ENCODE data around the gene CSTPP1. TPM values are rescaled to one million over a fixed set of nuclear protein-coding genes. Genes with fewer than 3 reads are reported as not detected.
"Not testable (repeated sequence)": the region's sequence is repeated elsewhere in the genome, so short reads cannot be mapped to it uniquely, and the experiment has no call there.

Gene CSTPP1
- polyA plus RNA-seq, 4 donors, result 15.1 to 32.9 (median 20.5) TPM

- H3K27ac ChIP-seq (ENCODE audit: low read depth in 1 of 3, low read length in 2 of 3); H3K4me3 ChIP-seq (ENCODE audit: low read depth in 1 of 3, low read length in 3 of 3); H3K36me3 ChIP-seq (ENCODE audit: control insufficient read depth in 3 of 3, insufficient read depth in 2 of 3, low read depth in 1 of 3, low read length in 3 of 3); H3K27me3 ChIP-seq (ENCODE audit: control insufficient read depth in 3 of 3, insufficient read depth in 3 of 3, low read length in 3 of 3); FAIRE-seq; DNase-seq; H3K4me1 ChIP-seq (ENCODE audit: control insufficient read depth in 3 of 3, insufficient read depth in 2 of 3, low read depth in 1 of 3, low read length in 2 of 3); H3K9me3 ChIP-seq (ENCODE audit: control insufficient read depth in 2 of 2, insufficient read depth in 1 of 2, low read depth in 1 of 2, low read length in 1 of 2): not testable (repeated sequence)
- WGBS, 3 donors, result 84 to 89% (median 86%) methylated on average over 3 of the region's 3 CpGs
Measured at GRCh38 chr11:47098223-47098622, 161.7 kb downstream of the CSTPP1 start.

DNA sequence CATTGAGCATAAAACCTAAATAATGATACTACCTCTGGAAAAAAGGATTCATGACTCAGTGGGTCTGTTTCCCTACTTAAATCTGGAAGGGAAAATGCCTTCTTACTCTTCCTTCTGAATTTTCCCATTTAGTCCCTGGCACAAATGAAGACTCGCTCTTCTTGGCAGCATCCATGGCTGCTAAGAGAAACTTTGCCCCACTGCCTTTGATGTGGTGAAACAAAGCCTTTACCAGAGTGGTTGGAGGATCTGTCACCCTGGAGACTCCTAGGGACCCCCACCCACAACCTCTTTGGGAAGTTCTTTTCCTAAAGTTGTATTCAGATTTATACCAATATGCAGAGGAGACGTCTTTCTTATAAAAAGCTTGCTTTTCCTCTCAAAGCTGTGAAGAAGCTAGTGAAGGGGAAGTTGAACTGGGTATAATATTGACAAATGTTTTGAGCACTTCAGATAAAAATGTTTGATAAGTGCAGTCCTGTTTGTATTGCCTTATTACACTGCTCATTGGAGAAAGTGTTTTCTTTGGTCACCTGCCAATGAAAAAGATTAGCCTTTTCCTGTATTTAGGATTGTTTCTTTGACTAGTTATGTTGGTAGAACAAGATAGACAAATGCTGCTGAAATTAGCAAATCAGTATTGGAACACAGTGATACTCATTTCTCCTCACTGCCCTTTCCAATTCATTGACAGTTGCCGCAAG, 162.8 kb downstream of the CSTPP1 start:
- Histone ChIP-seq H3K4me3 (ENCODE audit: low read depth in 1 of 3, low read length in 3 of 3) (no peak overlapping the region), H3K27ac (ENCODE audit: low read depth in 1 of 3, low read length in 2 of 3) (no peak overlapping the region), H3K36me3 (ENCODE audit: control insufficient read depth in 3 of 3, insufficient read depth in 2 of 3, low read depth in 1 of 3, low read length in 3 of 3) (no peaks in the 10 kb centered on the region), H3K4me1 (ENCODE audit: control insufficient read depth in 3 of 3, insufficient read depth in 2 of 3, low read depth in 1 of 3, low read length in 2 of 3) (peaks cover 0 to 4% (median 3%) of the 10 kb centered on the region in 3 donors), H3K27me3 (ENCODE audit: control insufficient read depth in 3 of 3, insufficient read depth in 3 of 3, low read length in 3 of 3) (no peaks in the 10 kb centered on the region), H3K9me3 (ENCODE audit: control insufficient read depth in 2 of 2, insufficient read depth in 1 of 2, low read depth in 1 of 2, low read length in 1 of 2) (no peaks in the 10 kb centered on the region)
- DNase-seq, result peak in 1 of 2 donors; percentile 33
- no peak for FAIRE-seq
- WGBS, 3 donors, result 20 to 56% (median 46%) methylated on average over 3 of the region's 3 CpGs

GRCh38 chr11:47099918-47100315, 163.4 kb downstream of the CSTPP1 start:
- no peak overlapping the region for H3K27ac ChIP-seq (ENCODE audit: low read depth in 1 of 3, low read length in 2 of 3)
- FAIRE-seq (no peak), DNase-seq (no peak)
- H3K4me3 ChIP-seq (ENCODE audit: low read depth in 1 of 3, low read length in 3 of 3), result no peak overlapping the region
- no peaks in the 10 kb centered on the region for H3K36me3 ChIP-seq (ENCODE audit: control insufficient read depth in 3 of 3, insufficient read depth in 2 of 3, low read depth in 1 of 3, low read length in 3 of 3)
- peaks cover 0 to 7% (median 4%) of the 10 kb centered on the region in 3 donors for H3K4me1 ChIP-seq (ENCODE audit: control insufficient read depth in 3 of 3, insufficient read depth in 2 of 3, low read depth in 1 of 3, low read length in 2 of 3)
- H3K9me3 ChIP-seq (ENCODE audit: control insufficient read depth in 2 of 2, insufficient read depth in 1 of 2, low read depth in 1 of 2, low read length in 1 of 2), result no peaks in the 10 kb centered on the region
- no peaks in the 10 kb centered on the region for H3K27me3 ChIP-seq (ENCODE audit: control insufficient read depth in 3 of 3, insufficient read depth in 3 of 3, low read length in 3 of 3)

DNA sequence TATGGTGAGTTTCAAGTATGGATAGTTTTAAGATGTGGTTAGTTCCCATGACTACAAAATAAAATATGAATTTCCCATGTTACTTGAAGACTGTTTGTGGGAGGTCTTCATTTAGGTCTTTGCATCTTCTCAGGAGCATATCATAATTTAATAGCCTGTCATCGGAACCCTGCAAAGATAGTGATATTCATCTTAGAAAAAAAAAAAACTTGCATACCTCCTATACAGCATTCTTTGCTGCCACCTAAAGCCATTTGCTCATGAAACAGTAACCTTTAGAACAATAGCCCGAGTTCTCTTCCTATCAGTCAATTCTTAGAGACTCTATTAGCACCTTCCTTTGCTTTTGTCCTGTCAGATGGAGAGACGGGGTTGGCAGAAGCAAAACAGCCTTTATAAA, 164.8 kb downstream of the CSTPP1 start:
- Histone ChIP-seq H3K4me3 (ENCODE audit: low read depth in 1 of 3, low read length in 3 of 3) (no peak overlapping the region), H3K27ac (ENCODE audit: low read depth in 1 of 3, low read length in 2 of 3) (no peak overlapping the region), H3K4me1 (ENCODE audit: control insufficient read depth in 3 of 3, insufficient read depth in 2 of 3, low read depth in 1 of 3, low read length in 2 of 3) (peaks cover 2 to 14% (median 4%) of the 10 kb centered on the region in 3 donors), H3K27me3 (ENCODE audit: control insufficient read depth in 3 of 3, insufficient read depth in 3 of 3, low read length in 3 of 3) (no peaks in the 10 kb centered on the region), H3K9me3 (ENCODE audit: control insufficient read depth in 2 of 2, insufficient read depth in 1 of 2, low read depth in 1 of 2, low read length in 1 of 2) (no peaks in the 10 kb centered on the region), H3K36me3 (ENCODE audit: control insufficient read depth in 3 of 3, insufficient read depth in 2 of 3, low read depth in 1 of 3, low read length in 3 of 3) (no peaks in the 10 kb centered on the region)
- DNase-seq, result no peak
- 16 to 62% (median 44%) methylated on average over 3 of the region's 3 CpGs for whole genome bisulfite sequencing, 3 donors
- no peak for FAIRE-seq

GRCh38 chr11:47104261-47104950, 167.8 kb downstream of the CSTPP1 start:
- H3K27ac ChIP-seq (ENCODE audit: low read depth in 1 of 3, low read length in 2 of 3), result no peak overlapping the region
- no peak for FAIRE-seq
- peaks cover 0 to 5% (median 0%) of the 10 kb centered on the region in 3 donors for H3K36me3 ChIP-seq (ENCODE audit: control insufficient read depth in 3 of 3, insufficient read depth in 2 of 3, low read depth in 1 of 3, low read length in 3 of 3)
- no peak for DNase-seq
- no peak overlapping the region for H3K4me3 ChIP-seq (ENCODE audit: low read depth in 1 of 3, low read length in 3 of 3)
- no peaks in the 10 kb centered on the region for H3K9me3 ChIP-seq (ENCODE audit: control insufficient read depth in 2 of 2, insufficient read depth in 1 of 2, low read depth in 1 of 2, low read length in 1 of 2)
- H3K27me3 ChIP-seq (ENCODE audit: control insufficient read depth in 3 of 3, insufficient read depth in 3 of 3, low read length in 3 of 3), result no peaks in the 10 kb centered on the region
- H3K4me1 ChIP-seq (ENCODE audit: control insufficient read depth in 3 of 3, insufficient read depth in 2 of 3, low read depth in 1 of 3, low read length in 2 of 3), result peaks cover 4 to 19% (median 10%) of the 10 kb centered on the region in 3 donors
- 51 to 63% (median 51%) methylated on average over 3 of the region's 3 CpGs for WGBS, 3 donors

GRCh38 chr11:47105541-47105940, 169.0 kb downstream of the CSTPP1 start:
- FAIRE-seq (no peak), DNase-seq (no peak)
- H3K27me3 ChIP-seq (ENCODE audit: control insufficient read depth in 3 of 3, insufficient read depth in 3 of 3, low read length in 3 of 3), result no peaks in the 10 kb centered on the region
- H3K4me3 ChIP-seq (ENCODE audit: low read depth in 1 of 3, low read length in 3 of 3), result no peak overlapping the region
- peaks cover 4 to 19% (median 10%) of the 10 kb centered on the region in 3 donors for H3K4me1 ChIP-seq (ENCODE audit: control insufficient read depth in 3 of 3, insufficient read depth in 2 of 3, low read depth in 1 of 3, low read length in 2 of 3)
- H3K36me3 ChIP-seq (ENCODE audit: control insufficient read depth in 3 of 3, insufficient read depth in 2 of 3, low read depth in 1 of 3, low read length in 3 of 3), result peaks cover 0 to 7% (median 0%) of the 10 kb centered on the region in 3 donors
- no peaks in the 10 kb centered on the region for H3K9me3 ChIP-seq (ENCODE audit: control insufficient read depth in 2 of 2, insufficient read depth in 1 of 2, low read depth in 1 of 2, low read length in 1 of 2)
- H3K27ac ChIP-seq (ENCODE audit: low read depth in 1 of 3, low read length in 2 of 3), result peak overlapping the region in 2 of 3 donors; percentile 20 to 65
- WGBS, 3 donors, result 29 to 63% (median 60%) methylated on average over 2 of the region's 2 CpGs

- H3K27ac ChIP-seq (ENCODE audit: low read depth in 1 of 3, low read length in 2 of 3), result peak overlapping the region in 1 of 3 donors; percentile 20
- peaks cover 4 to 19% (median 10%) of the 10 kb centered on the region in 3 donors for H3K4me1 ChIP-seq (ENCODE audit: control insufficient read depth in 3 of 3, insufficient read depth in 2 of 3, low read depth in 1 of 3, low read length in 2 of 3)
Measured at GRCh38 chr11:47105974-47106373, 169.4 kb downstream of the CSTPP1 start.

GRCh38 chr11:47106798-47107411, 170.3 kb downstream of the CSTPP1 start:
- Histone ChIP-seq H3K27me3 (ENCODE audit: control insufficient read depth in 3 of 3, insufficient read depth in 3 of 3, low read length in 3 of 3) (no peaks in the 10 kb centered on the region), H3K27ac (ENCODE audit: low read depth in 1 of 3, low read length in 2 of 3) (no peak overlapping the region), H3K9me3 (ENCODE audit: control insufficient read depth in 2 of 2, insufficient read depth in 1 of 2, low read depth in 1 of 2, low read length in 1 of 2) (no peaks in the 10 kb centered on the region), H3K4me3 (ENCODE audit: low read depth in 1 of 3, low read length in 3 of 3) (no peak overlapping the region), H3K36me3 (ENCODE audit: control insufficient read depth in 3 of 3, insufficient read depth in 2 of 3, low read depth in 1 of 3, low read length in 3 of 3) (peaks cover 0 to 7% (median 0%) of the 10 kb centered on the region in 3 donors), H3K4me1 (ENCODE audit: control insufficient read depth in 3 of 3, insufficient read depth in 2 of 3, low read depth in 1 of 3, low read length in 2 of 3) (peaks cover 4 to 19% (median 10%) of the 10 kb centered on the region in 3 donors)
- 68 to 86% (median 83%) methylated on average over 7 of the region's 7 CpGs for WGBS, 3 donors
- FAIRE-seq, result no peak
- DNase-seq, result no peak

More at GRCh38 chr11:47105974-47106373, 169.4 kb downstream of the CSTPP1 start:
- no peaks in the 10 kb centered on the region for H3K27me3 ChIP-seq (ENCODE audit: control insufficient read depth in 3 of 3, insufficient read depth in 3 of 3, low read length in 3 of 3)
- H3K36me3 ChIP-seq (ENCODE audit: control insufficient read depth in 3 of 3, insufficient read depth in 2 of 3, low read depth in 1 of 3, low read length in 3 of 3), result peaks cover 0 to 7% (median 0%) of the 10 kb centered on the region in 3 donors
- DNase-seq (peak; percentile 83 to 97), FAIRE-seq (peak; percentile 23)
- no peak overlapping the region for H3K4me3 ChIP-seq (ENCODE audit: low read depth in 1 of 3, low read length in 3 of 3)
- 9 to 63% (median 39%) methylated on average over 3 of the region's 3 CpGs for WGBS, 3 donors
- no peaks in the 10 kb centered on the region for H3K9me3 ChIP-seq (ENCODE audit: control insufficient read depth in 2 of 2, insufficient read depth in 1 of 2, low read depth in 1 of 2, low read length in 1 of 2)

Measured in small intestine (tissue), 7 donors.